Measurements from ENCODE around the gene FLVCR2.
"Not testable (repeated sequence)": the region's sequence is repeated elsewhere in the genome, so short reads cannot be mapped to it uniquely, and the experiment has no call there.

The FLVCR2 gene

DNA sequence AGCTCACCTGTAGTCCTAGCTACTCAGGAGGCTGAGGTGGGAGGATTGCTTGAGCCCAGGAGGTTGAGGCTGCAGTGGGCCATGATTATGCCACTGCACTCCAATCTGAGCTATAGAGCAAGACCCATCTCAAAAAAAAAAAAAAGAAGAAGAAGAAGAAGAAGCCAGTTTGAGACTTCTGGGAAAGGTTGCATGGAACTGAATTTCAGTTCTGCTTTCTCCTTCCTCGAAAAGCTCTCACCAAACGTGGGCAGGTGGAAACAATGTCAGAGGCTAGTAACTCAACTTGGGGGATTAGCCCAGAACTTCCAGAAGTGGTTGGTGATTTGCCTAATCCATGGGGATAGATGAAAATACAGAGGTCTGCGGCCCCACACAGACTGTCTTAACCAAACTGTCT is 18.7 kb downstream of the FLVCR2 start:
- Histone ChIP-seq H3K36me3 (ENCODE audit: control insufficient read depth, insufficient read depth, low read length) (no peaks in the 10 kb centered on the region), H3K4me3 (replicated peaks; ENCODE audit: low read depth, low read length) (no peak overlapping the region), H3K27me3 (replicated peaks; ENCODE audit: control insufficient read depth, insufficient read depth, low read length) (no peaks in the 10 kb centered on the region)
- TF ChIP-seq, protein P1, sequence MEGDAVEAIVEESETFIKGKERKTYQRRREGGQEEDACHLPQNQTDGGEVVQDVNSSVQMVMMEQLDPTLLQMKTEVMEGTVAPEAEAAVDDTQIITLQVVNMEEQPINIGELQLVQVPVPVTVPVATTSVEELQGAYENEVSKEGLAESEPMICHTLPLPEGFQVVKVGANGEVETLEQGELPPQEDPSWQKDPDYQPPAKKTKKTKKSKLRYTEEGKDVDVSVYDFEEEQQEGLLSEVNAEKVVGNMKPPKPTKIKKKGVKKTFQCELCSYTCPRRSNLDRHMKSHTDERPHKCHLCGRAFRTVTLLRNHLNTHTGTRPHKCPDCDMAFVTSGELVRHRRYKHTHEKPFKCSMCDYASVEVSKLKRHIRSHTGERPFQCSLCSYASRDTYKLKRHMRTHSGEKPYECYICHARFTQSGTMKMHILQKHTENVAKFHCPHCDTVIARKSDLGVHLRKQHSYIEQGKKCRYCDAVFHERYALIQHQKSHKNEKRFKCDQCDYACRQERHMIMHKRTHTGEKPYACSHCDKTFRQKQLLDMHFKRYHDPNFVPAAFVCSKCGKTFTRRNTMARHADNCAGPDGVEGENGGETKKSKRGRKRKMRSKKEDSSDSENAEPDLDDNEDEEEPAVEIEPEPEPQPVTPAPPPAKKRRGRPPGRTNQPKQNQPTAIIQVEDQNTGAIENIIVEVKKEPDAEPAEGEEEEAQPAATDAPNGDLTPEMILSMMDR (IDR thresholded peaks at IDR 0.05; ENCODE audit: insufficient read depth, low read length, poor library complexity, severe bottlenecking) = no peak
- DNase-seq (ENCODE audit: extremely low read depth, insufficient read length) = no peak

DNA sequence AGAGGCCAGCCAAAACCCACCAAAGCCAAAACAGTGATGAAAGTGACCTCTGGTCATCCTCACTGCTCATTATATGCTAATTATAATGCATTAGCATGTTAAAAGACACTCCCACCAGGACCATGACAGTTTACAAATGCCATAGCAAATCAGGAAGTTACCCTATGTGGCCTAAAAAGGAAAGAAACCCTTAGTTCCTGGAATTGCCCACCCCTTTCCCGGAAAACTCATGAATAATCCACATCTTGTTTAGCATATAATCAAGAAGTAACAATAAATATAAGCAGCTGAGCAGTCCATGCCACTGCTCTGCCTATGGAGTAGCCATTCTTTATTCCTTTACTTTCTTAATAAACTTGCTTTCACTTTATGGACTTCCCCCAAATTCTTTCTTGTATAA is 21.7 kb downstream of the FLVCR2 start:
- H3K4me3 ChIP-seq (replicated peaks; ENCODE audit: low read depth, low read length); DNase-seq (ENCODE audit: extremely low read depth, insufficient read length); H3K27me3 ChIP-seq (replicated peaks; ENCODE audit: control insufficient read depth, insufficient read depth, low read length): not testable (repeated sequence)

DNA sequence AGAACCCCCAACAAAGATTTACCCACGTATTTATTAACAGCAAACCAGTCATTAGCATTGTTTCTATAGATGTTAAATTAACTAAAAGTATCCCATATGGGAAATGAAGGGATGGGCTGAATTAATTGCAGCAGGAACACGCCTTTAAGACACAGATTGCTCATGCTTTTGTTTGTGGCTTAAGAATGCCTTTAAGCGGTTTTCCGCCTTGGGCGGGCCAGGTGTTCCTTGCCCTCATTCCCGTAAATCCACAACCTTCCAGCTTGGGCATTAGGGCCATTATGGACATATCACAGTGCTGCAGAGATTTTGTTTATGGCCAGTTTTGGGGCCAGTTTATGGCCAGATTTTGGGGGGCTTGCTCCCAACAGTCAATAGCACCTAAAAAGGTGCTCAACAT is 22.6 kb downstream of the FLVCR2 start:
- H3K27me3 ChIP-seq (replicated peaks; ENCODE audit: control insufficient read depth, insufficient read depth, low read length); DNase-seq (ENCODE audit: extremely low read depth, insufficient read length); H3K36me3 ChIP-seq (ENCODE audit: control insufficient read depth, insufficient read depth, low read length); H3K4me3 ChIP-seq (replicated peaks; ENCODE audit: low read depth, low read length): not testable (repeated sequence)

More for the DNA sequence above, 21.7 kb downstream of the FLVCR2 start:
- H3K36me3 ChIP-seq (ENCODE audit: control insufficient read depth, insufficient read depth, low read length) = not testable (repeated sequence)

DNA sequence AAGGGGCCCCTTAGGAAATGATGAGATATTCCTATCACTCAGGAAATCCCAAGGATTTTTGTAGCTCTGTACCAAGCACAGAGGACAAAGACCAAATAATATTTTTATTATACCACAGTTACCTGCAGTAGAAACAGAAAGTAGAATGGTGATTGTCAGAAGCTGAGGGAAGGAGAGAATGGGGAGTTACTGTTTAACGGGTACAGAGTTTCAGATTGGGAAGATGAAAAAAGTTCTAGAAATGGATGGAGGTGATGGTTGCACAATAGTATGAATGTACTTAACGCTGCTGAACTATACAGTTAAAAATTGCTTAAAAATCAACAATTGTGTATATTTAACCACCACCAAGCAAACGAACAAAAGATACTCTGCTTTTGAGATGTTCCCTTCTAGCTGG is 24.1 kb downstream of the FLVCR2 start:
- H3K27me3 ChIP-seq (replicated peaks; ENCODE audit: control insufficient read depth, insufficient read depth, low read length) = no peaks in the 10 kb centered on the region
- TF ChIP-seq, protein P1 (IDR thresholded peaks at IDR 0.05; ENCODE audit: insufficient read depth, low read length, poor library complexity, severe bottlenecking) = no peak
- DNase-seq (ENCODE audit: extremely low read depth, insufficient read length) = no peak

DNA sequence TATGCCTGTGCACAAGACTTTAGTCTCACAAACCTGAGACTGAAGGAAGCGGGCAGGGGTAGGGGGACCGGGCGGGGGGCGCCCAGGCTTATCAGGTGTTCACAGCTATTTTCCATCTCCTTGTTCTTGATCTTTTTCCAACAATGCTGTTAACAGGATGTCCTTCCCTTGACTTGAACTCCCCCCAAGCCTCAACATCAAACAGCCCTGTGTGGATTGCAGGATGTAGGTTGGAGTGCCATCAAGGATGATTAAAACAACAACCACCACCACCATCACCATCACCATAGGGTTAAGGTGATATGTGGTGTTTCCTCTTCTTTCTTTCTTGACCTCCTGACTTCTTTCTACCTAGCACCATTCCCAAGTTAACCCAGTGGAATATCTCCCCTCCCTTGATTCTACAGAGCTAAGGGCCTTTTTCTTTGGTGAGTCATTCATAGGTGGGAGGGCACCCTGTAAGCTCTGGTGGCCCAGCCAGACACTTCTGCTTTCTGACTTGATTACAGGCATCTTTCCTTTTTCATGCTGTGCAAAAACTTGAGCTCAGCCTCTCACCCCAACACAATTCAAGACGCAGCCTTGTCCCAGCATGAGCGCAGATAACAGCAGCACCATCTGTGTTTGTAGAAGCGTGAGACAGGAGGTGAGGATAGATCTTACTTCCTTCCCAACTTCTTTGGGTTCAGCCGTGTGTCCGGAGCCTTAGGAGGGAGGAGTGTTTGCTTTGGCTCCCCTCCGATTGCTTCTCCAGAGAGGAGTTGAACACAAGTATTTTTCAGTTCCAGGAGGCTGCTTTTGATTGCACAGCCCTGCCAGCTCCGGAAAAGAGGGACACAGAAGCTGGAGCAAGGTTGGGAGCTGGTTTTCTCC is 26.8 kb downstream of the FLVCR2 start:
- DNase-seq (ENCODE audit: extremely low read depth, insufficient read length) = no peak
- TF ChIP-seq, protein P1 (IDR thresholded peaks at IDR 0.05; ENCODE audit: insufficient read depth, low read length, poor library complexity, severe bottlenecking) = no peak

More for the DNA sequence above, 24.1 kb downstream of the FLVCR2 start:
- no peak overlapping the region for H3K4me3 ChIP-seq (replicated peaks; ENCODE audit: low read depth, low read length)
- H3K36me3 ChIP-seq (ENCODE audit: control insufficient read depth, insufficient read depth, low read length) = no peaks in the 10 kb centered on the region

DNA sequence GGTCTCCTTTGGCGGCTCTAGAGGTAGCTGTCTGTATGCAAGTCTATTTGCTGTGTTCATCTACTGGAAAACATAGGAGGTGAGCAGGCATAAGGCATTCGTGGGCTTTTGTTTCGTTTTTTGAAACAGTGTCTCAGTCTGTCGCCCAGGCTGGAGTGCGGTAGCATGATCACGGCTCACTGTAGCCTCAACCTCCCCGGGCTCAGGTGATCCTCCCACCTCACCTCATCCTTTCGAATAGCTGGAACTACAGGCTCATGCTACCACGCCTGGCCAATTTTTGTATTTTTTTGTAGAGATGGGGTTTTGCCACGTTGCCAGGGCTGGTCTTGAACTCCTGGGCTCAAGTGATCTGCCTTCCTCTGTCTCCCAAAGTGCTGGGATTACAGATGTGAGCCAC is 27.5 kb downstream of the FLVCR2 start:
- TF ChIP-seq, protein P1 (IDR thresholded peaks at IDR 0.05; ENCODE audit: insufficient read depth, low read length, poor library complexity, severe bottlenecking) = no peak
- H3K4me3 ChIP-seq (replicated peaks; ENCODE audit: low read depth, low read length) = no peak overlapping the region

More for the DNA sequence above, 26.8 kb downstream of the FLVCR2 start:
- Histone ChIP-seq H3K4me3 (replicated peaks; ENCODE audit: low read depth, low read length) (no peak overlapping the region), H3K36me3 (ENCODE audit: control insufficient read depth, insufficient read depth, low read length) (no peaks in the 10 kb centered on the region), H3K27me3 (replicated peaks; ENCODE audit: control insufficient read depth, insufficient read depth, low read length) (no peaks in the 10 kb centered on the region)

More for the DNA sequence above, 27.5 kb downstream of the FLVCR2 start:
- Histone ChIP-seq H3K27me3 (replicated peaks; ENCODE audit: control insufficient read depth, insufficient read depth, low read length) (no peaks in the 10 kb centered on the region), H3K36me3 (ENCODE audit: control insufficient read depth, insufficient read depth, low read length) (no peaks in the 10 kb centered on the region)
- DNase-seq (ENCODE audit: extremely low read depth, insufficient read length) = no peak

Measured in GM06990 (cell line).